Measurements from ENCODE around the gene PITPNB. TPM values are rescaled to one million over a fixed set of nuclear protein-coding genes. Genes with fewer than 3 reads are reported as not detected.

PITPNB gene
- total RNA-seq, 1 experiment from 2014 or later = 20.8 TPM

- in situ Hi-C loops (cut with HindIII; ENCODE audit: low pct_unique_long_range_greater_than_20kb, low sequenced_read_pairs) = no loop called here
Measured at GRCh38 chr22:27827604-27828587, 91.2 kb downstream of the PITPNB start.

GRCh38 chr22:27825174-27825573 lies 93.9 kb downstream of the PITPNB start:
- in situ Hi-C loops (cut with HindIII; ENCODE audit: low pct_unique_long_range_greater_than_20kb, low sequenced_read_pairs) = no loop called here
- DNase-seq (ENCODE audit: low read depth, low spot score) = peak; percentile 17

More at GRCh38 chr22:27827604-27828587, 91.2 kb downstream of the PITPNB start:
- DNase-seq (ENCODE audit: low read depth, low spot score) = no peak

- DNase-seq (ENCODE audit: low read depth, low spot score) = no peak
- in situ Hi-C loops (cut with HindIII; ENCODE audit: low pct_unique_long_range_greater_than_20kb, low sequenced_read_pairs) = no loop called here
Measured at GRCh38 chr22:27823221-27823620, 95.8 kb downstream of the PITPNB start.

- peak; percentile 82 for DNase-seq (ENCODE audit: low read depth, low spot score)
- in situ Hi-C loops (cut with HindIII; ENCODE audit: low pct_unique_long_range_greater_than_20kb, low sequenced_read_pairs) = no loop called here
Measured at GRCh38 chr22:27820896-27821866, 97.9 kb downstream of the PITPNB start.

- in situ Hi-C loops (cut with HindIII; ENCODE audit: low pct_unique_long_range_greater_than_20kb, low sequenced_read_pairs) = no loop called here
Measured at GRCh38 chr22:27816552-27816951, 102.5 kb downstream of the PITPNB start.

GRCh38 chr22:27815826-27816530 lies 103.1 kb downstream of the PITPNB start:
- in situ Hi-C loops (cut with HindIII; ENCODE audit: low pct_unique_long_range_greater_than_20kb, low sequenced_read_pairs) = no loop called here
- no peak for DNase-seq (ENCODE audit: low read depth, low spot score)

More at GRCh38 chr22:27816552-27816951, 102.5 kb downstream of the PITPNB start:
- no peak for DNase-seq (ENCODE audit: low read depth, low spot score)

GRCh38 chr22:27814993-27815392 lies 104.1 kb downstream of the PITPNB start:
- DNase-seq (ENCODE audit: low read depth, low spot score) = no peak
- in situ Hi-C loops (cut with HindIII; ENCODE audit: low pct_unique_long_range_greater_than_20kb, low sequenced_read_pairs) = no loop called here

GRCh38 chr22:27811778-27812177 lies 107.3 kb downstream of the PITPNB start:
- DNase-seq (ENCODE audit: low read depth, low spot score) = no peak
- in situ Hi-C loops (cut with HindIII; ENCODE audit: low pct_unique_long_range_greater_than_20kb, low sequenced_read_pairs) = no loop called here

GRCh38 chr22:27810609-27811151 lies 108.4 kb downstream of the PITPNB start:
- in situ Hi-C loops (cut with HindIII; ENCODE audit: low pct_unique_long_range_greater_than_20kb, low sequenced_read_pairs) = no loop called here

GRCh38 chr22:27809700-27810608 lies 109.1 kb downstream of the PITPNB start:
- no peak for DNase-seq (ENCODE audit: low read depth, low spot score)
- in situ Hi-C loops (cut with HindIII; ENCODE audit: low pct_unique_long_range_greater_than_20kb, low sequenced_read_pairs) = no loop called here

More at GRCh38 chr22:27810609-27811151, 108.4 kb downstream of the PITPNB start:
- no peak for DNase-seq (ENCODE audit: low read depth, low spot score)

- in situ Hi-C loops (cut with HindIII; ENCODE audit: low pct_unique_long_range_greater_than_20kb, low sequenced_read_pairs) = no loop called here
- no peak for DNase-seq (ENCODE audit: low read depth, low spot score)
Measured at GRCh38 chr22:27809226-27809603, 109.8 kb downstream of the PITPNB start.

- no peak for DNase-seq (ENCODE audit: low read depth, low spot score)
- in situ Hi-C loops (cut with HindIII; ENCODE audit: low pct_unique_long_range_greater_than_20kb, low sequenced_read_pairs) = no loop called here
Measured at GRCh38 chr22:27808451-27809225, 110.4 kb downstream of the PITPNB start.

- no peak for DNase-seq (ENCODE audit: low read depth, low spot score)
- in situ Hi-C loops (cut with HindIII; ENCODE audit: low pct_unique_long_range_greater_than_20kb, low sequenced_read_pairs) = no loop called here
Measured at GRCh38 chr22:27805841-27806240, 113.2 kb downstream of the PITPNB start.

- peak; percentile 65 for DNase-seq (ENCODE audit: low read depth, low spot score)
- in situ Hi-C loops (cut with HindIII; ENCODE audit: low pct_unique_long_range_greater_than_20kb, low sequenced_read_pairs) = no loop called here
Measured at GRCh38 chr22:27804470-27805297, 114.4 kb downstream of the PITPNB start.
